ENCODE data around the gene UST. TPM values are rescaled to one million over a fixed set of nuclear protein-coding genes. Genes with fewer than 3 reads are reported as not detected.

UST gene
- total RNA-seq, 2 experiments from 2014 or later: 1.4 to 4.1 TPM

GRCh38 chr6:148965287-148965686 is 218.5 kb downstream of the UST start:
- Histone ChIP-seq H3K4me2 (ENCODE audit: low read length) (no peak overlapping the region), H3K36me3 (ENCODE audit: insufficient read depth, low read length) (no peaks in the 10 kb centered on the region), H3K79me2 (ENCODE audit: insufficient read depth, low read depth, low read length) (no peaks in the 10 kb centered on the region), H3K27ac (ENCODE audit: low read depth, low read length, poor library complexity, severe bottlenecking) (no peak overlapping the region), H3K4me1 (ENCODE audit: insufficient read depth, low read length, poor library complexity, severe bottlenecking) (no peaks in the 10 kb centered on the region), H3K4me3 (ENCODE audit: low read depth, low read length, poor library complexity, severe bottlenecking) (no peak overlapping the region), H3K9me2 (ENCODE audit: insufficient read depth, low read length) (no peaks in the 10 kb centered on the region), H3K9me3 (ENCODE audit: low read length) (no peaks in the 10 kb centered on the region), H4K20me1 (ENCODE audit: insufficient read depth, low read length) (no peaks in the 10 kb centered on the region), H2AFZ (ENCODE audit: low read length) (no peak overlapping the region)
- no peak for DNase-seq (ENCODE audit: low spot score)
- intact Hi-C loops (cut with micrococcal nuclease; ENCODE audit: unreplicated experiment): no loop called here
- POLR2A ChIA-PET: no interaction called here
- TF ChIP-seq CTCF (conservative IDR thresholded peaks at IDR 0.05; ENCODE audit: low read length) (no peak), EZH2phosphoT487 (IDR thresholded peaks at IDR 0.05; ENCODE audit: borderline replicate concordance, low read depth, low read length) (no peak)
- no TSS peak for BruUV-seq (replicated peaks)
- CTCF ChIA-PET (ENCODE audit: unreplicated experiment): no interaction called here

- intact Hi-C loops (cut with micrococcal nuclease; ENCODE audit: unreplicated experiment): no loop called here
- ChIA-PET CTCF (ENCODE audit: unreplicated experiment) (no interaction called here), POLR2A (no interaction called here)
- no peak overlapping the region for H3K4me3 ChIP-seq (ENCODE audit: low read depth, low read length, poor library complexity, severe bottlenecking)
- no TSS peak for BruUV-seq (replicated peaks)
- H3K79me2 ChIP-seq (ENCODE audit: insufficient read depth, low read depth, low read length): no peaks in the 10 kb centered on the region
- TF ChIP-seq CTCF (conservative IDR thresholded peaks at IDR 0.05; ENCODE audit: low read length) (no peak), EZH2phosphoT487 (IDR thresholded peaks at IDR 0.05; ENCODE audit: borderline replicate concordance, low read depth, low read length) (no peak)
- no peak for DNase-seq (ENCODE audit: low spot score)
- H3K36me3 ChIP-seq (ENCODE audit: insufficient read depth, low read length): no peaks in the 10 kb centered on the region
- peaks cover 10% of the 10 kb centered on the region for H3K4me1 ChIP-seq (ENCODE audit: insufficient read depth, low read length, poor library complexity, severe bottlenecking)
- H2AFZ ChIP-seq (ENCODE audit: low read length): no peak overlapping the region
- no peaks in the 10 kb centered on the region for H4K20me1 ChIP-seq (ENCODE audit: insufficient read depth, low read length)
- no peak overlapping the region for H3K4me2 ChIP-seq (ENCODE audit: low read length)
- H3K9me3 ChIP-seq (ENCODE audit: low read length): no peaks in the 10 kb centered on the region
- no peaks in the 10 kb centered on the region for H3K9me2 ChIP-seq (ENCODE audit: insufficient read depth, low read length)
- no peak overlapping the region for H3K27ac ChIP-seq (ENCODE audit: low read depth, low read length, poor library complexity, severe bottlenecking)
Observed at GRCh38 chr6:148967011-148967520, 220.2 kb downstream of the UST start.

- ChIA-PET CTCF (ENCODE audit: unreplicated experiment) (no interaction called here), POLR2A (no interaction called here)
- no peaks in the 10 kb centered on the region for H3K36me3 ChIP-seq (ENCODE audit: insufficient read depth, low read length)
- no TSS peak for BruUV-seq (replicated peaks)
- no peak overlapping the region for H2AFZ ChIP-seq (ENCODE audit: low read length)
- H3K27ac ChIP-seq (ENCODE audit: low read depth, low read length, poor library complexity, severe bottlenecking): no peak overlapping the region
- intact Hi-C loops (cut with micrococcal nuclease; ENCODE audit: unreplicated experiment): no loop called here
- H3K4me3 ChIP-seq (ENCODE audit: low read depth, low read length, poor library complexity, severe bottlenecking): no peak overlapping the region
- peaks cover 14% of the 10 kb centered on the region for H3K4me1 ChIP-seq (ENCODE audit: insufficient read depth, low read length, poor library complexity, severe bottlenecking)
- TF ChIP-seq EZH2phosphoT487 (IDR thresholded peaks at IDR 0.05; ENCODE audit: borderline replicate concordance, low read depth, low read length) (no peak), CTCF (conservative IDR thresholded peaks at IDR 0.05; ENCODE audit: low read length) (no peak)
- H3K9me3 ChIP-seq (ENCODE audit: low read length): no peaks in the 10 kb centered on the region
- H3K4me2 ChIP-seq (ENCODE audit: low read length): no peak overlapping the region
- H3K9me2 ChIP-seq (ENCODE audit: insufficient read depth, low read length): no peaks in the 10 kb centered on the region
- H4K20me1 ChIP-seq (ENCODE audit: insufficient read depth, low read length): no peaks in the 10 kb centered on the region
- DNase-seq (ENCODE audit: low spot score): no peak
- no peaks in the 10 kb centered on the region for H3K79me2 ChIP-seq (ENCODE audit: insufficient read depth, low read depth, low read length)
Observed at GRCh38 chr6:148967541-148967956, 220.7 kb downstream of the UST start.

All from OCI-LY7 (cell line).